HepG2 (cell line): ENCODE results near the gene TTC6. TPM values are rescaled to one million over a fixed set of nuclear protein-coding genes. Genes with fewer than 3 reads are reported as not detected.

ENCODE experiments used
- CENPX ChIP-seq: sonication (generic); formaldehyde crosslinking; IDR thresholded peaks from 2 replicates; pipeline ENCODE4 v1.9.0; 2021; ENCODE audit warnings: mild to moderate bottlenecking, missing genetic modification reagents, moderate library complexity
- HOXA5 ChIP-seq: sonication (generic); formaldehyde crosslinking; IDR thresholded peaks from 2 replicates; pipeline ENCODE4 v1.4.0; 2020; ENCODE audit warnings: missing genetic modification reagents
- NFRKB ChIP-seq: fragments of 450-650 bp; IDR thresholded peaks from 2 replicates; pipeline ENCODE4 v1.6.1; 2017
- PITX1 ChIP-seq: sonication (generic); formaldehyde crosslinking; IDR thresholded peaks from 2 replicates; pipeline ENCODE4 v1.5.1; 2020; ENCODE audit warnings: mild to moderate bottlenecking, missing genetic modification reagents
- RBAK ChIP-seq: sonication (generic); formaldehyde crosslinking; IDR thresholded peaks from 2 replicates; pipeline ENCODE4 v1.5.1; 2020; ENCODE audit warnings: mild to moderate bottlenecking, missing genetic modification reagents
- THAP11 ChIP-seq: IDR thresholded peaks from 2 replicates; pipeline ENCODE4 v1.6.1; 2016; ENCODE audit warnings: missing biosample characterization, missing genetic modification reagents
- ZNF460 ChIP-seq: sonication (generic); formaldehyde crosslinking; IDR thresholded peaks from 2 replicates; pipeline ENCODE4 v1.5.1; 2020; ENCODE audit warnings: missing genetic modification reagents, mild to moderate bottlenecking, borderline replicate concordance
- ZNF672 ChIP-seq: sonication (generic); formaldehyde crosslinking; IDR thresholded peaks from 2 replicates; pipeline ENCODE4 v1.8.1; 2022; ENCODE audit warnings: missing genetic modification reagents
- ZNF83 ChIP-seq: sonication (generic); formaldehyde crosslinking; IDR thresholded peaks from 2 replicates; pipeline ENCODE4 v1.4.0; 2020; ENCODE audit warnings: missing genetic modification reagents, mild to moderate bottlenecking, borderline replicate concordance
- polyA plus RNA-seq, 8 experiments: library from polyadenylated mRNA; depleted of rRNA in 3 of 8; stranded (reverse) in 7 of 8; unstranded in 1 of 8; fragments of >200 nt; fragmentation: Illumina TruSeq in 4 of 8; extraction: Trizol in 4 of 8; gene quantifications; 2 replicates each; pipeline versions ENCODE4 v1.2.1 to v1.2.3, GENCODE V29; 2011 to 2016; ENCODE audit warnings: low read depth in 4 of 8, missing spikeins in 1 of 8, mixed read lengths in 1 of 8; ENCODE audit not compliant: insufficient read depth in 1 of 8
- total RNA-seq, 5 experiments: library from RNA; depleted of rRNA; stranded (reverse); fragments of >200 nt; fragmentation: Illumina TruSeq; extraction: Trizol; gene quantifications; 2 replicates each; pipeline ENCODE4 v1.2.3, GENCODE V29; 2016; ENCODE audit warnings: low read depth in 1 of 5
- TF ChIP-seq, protein P1 (sequence below): sonication (generic); formaldehyde crosslinking; IDR thresholded peaks from 2 replicates; pipeline ENCODE4 v1.4.0; 2020; ENCODE audit warnings: missing genetic modification reagents
- TF ChIP-seq, protein P2 (sequence below): sonication (generic); formaldehyde crosslinking; IDR thresholded peaks from 2 replicates; pipeline ENCODE4 v1.4.0; 2020; ENCODE audit warnings: missing genetic modification reagents, mild to moderate bottlenecking, borderline replicate concordance
- TF ChIP-seq, protein P3 (sequence below): sonication (generic); formaldehyde crosslinking; IDR thresholded peaks from 2 replicates; pipeline ENCODE4 v1.4.0; 2020; ENCODE audit warnings: mild to moderate bottlenecking, missing genetic modification reagents
- TF ChIP-seq, protein P4 (sequence below): sonication (generic); formaldehyde crosslinking; IDR thresholded peaks from 2 replicates; pipeline ENCODE4 v1.4.0; 2020; ENCODE audit warnings: mild to moderate bottlenecking, missing genetic modification reagents, borderline replicate concordance
- TF ChIP-seq, protein P5 (sequence below), 2 experiments: fragments of 450-650 bp in 1 of 2; sonication (generic) in 1 of 2; formaldehyde crosslinking; IDR thresholded peaks; 2 replicates each; pipeline versions ENCODE4 v1.5.0 to v1.8.0; 2020 to 2022; ENCODE audit warnings: mild to moderate bottlenecking in 1 of 2, missing genetic modification reagents in 1 of 2

The TTC6 gene
- total and polyA plus RNA-seq, 2 of the 13 experiments (the other 11 are each of a cell fraction or from before 2014, with no cell fraction given), result 9.3 to 27.4 TPM

DNA sequence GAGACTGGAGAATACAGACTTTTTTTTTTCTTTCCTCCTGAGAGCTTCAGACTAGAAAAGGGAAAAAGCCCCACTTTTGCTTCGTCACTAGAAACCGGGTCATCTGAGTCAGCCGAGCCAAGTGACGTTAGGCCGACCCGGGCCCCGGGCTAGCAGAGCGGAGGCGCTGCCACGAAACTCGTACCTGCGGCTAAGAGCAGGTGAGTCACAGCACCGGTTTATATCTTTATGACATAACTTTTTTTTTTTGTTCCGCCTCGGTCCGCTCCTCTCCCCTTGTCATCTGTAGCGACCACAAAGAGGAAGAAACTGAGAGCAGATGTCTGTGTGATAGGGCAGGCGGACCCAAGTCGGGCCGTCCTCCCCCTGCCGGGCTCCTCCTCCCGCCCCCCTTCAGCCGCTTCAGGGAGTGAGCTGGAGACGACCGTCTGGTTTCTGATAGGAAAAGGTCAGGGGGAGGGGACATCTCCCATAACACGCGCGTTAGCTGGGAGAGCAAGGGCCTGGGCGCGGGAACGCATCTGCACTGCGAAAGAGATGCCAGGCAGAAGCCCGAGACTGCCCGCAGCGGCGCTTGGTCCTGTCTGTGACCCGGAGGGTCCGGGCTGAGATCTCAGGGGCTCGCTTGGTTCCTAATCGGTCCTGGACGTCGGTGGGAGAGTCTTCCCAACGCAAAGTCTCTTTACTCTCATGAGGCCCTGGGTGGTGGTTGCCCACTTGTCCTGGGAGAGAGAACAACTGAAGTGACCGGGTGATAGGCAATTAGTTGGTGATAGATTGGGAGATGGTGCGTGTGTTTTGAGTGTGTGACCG is 586 bp downstream of the TTC6 start (continued):
- TF ChIP-seq, protein P1, sequence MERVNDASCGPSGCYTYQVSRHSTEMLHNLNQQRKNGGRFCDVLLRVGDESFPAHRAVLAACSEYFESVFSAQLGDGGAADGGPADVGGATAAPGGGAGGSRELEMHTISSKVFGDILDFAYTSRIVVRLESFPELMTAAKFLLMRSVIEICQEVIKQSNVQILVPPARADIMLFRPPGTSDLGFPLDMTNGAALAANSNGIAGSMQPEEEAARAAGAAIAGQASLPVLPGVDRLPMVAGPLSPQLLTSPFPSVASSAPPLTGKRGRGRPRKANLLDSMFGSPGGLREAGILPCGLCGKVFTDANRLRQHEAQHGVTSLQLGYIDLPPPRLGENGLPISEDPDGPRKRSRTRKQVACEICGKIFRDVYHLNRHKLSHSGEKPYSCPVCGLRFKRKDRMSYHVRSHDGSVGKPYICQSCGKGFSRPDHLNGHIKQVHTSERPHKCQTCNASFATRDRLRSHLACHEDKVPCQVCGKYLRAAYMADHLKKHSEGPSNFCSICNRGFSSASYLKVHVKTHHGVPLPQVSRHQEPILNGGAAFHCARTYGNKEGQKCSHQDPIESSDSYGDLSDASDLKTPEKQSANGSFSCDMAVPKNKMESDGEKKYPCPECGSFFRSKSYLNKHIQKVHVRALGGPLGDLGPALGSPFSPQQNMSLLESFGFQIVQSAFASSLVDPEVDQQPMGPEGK (CRISPR knock-in tag), result peak; percentile 93
- TF ChIP-seq PITX1 (CRISPR knock-in tag), result peak; percentile 51; the same call in 1 of the 2 replicates
- TF ChIP-seq NFRKB, result no peak
- peak; percentile 33; the same call in 1 of the 2 replicates for TF ChIP-seq ZNF83
- no peak for TF ChIP-seq CENPX (CRISPR knock-in tag)
- TF ChIP-seq, protein P2, sequence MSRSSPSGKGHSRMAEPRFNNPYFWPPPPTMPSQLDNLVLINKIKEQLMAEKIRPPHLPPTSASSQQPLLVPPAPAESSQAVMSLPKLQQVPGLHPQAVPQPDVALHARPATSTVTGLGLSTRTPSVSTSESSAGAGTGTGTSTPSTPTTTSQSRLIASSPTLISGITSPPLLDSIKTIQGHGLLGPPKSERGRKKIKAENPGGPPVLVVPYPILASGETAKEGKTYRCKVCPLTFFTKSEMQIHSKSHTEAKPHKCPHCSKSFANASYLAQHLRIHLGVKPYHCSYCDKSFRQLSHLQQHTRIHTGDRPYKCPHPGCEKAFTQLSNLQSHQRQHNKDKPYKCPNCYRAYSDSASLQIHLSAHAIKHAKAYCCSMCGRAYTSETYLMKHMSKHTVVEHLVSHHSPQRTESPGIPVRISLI (CRISPR knock-in tag), result peak; percentile 93
- TF ChIP-seq THAP11 (CRISPR knock-in tag), result peak; percentile 74; the same call in 1 of the 2 replicates
- TF ChIP-seq, protein P3, sequence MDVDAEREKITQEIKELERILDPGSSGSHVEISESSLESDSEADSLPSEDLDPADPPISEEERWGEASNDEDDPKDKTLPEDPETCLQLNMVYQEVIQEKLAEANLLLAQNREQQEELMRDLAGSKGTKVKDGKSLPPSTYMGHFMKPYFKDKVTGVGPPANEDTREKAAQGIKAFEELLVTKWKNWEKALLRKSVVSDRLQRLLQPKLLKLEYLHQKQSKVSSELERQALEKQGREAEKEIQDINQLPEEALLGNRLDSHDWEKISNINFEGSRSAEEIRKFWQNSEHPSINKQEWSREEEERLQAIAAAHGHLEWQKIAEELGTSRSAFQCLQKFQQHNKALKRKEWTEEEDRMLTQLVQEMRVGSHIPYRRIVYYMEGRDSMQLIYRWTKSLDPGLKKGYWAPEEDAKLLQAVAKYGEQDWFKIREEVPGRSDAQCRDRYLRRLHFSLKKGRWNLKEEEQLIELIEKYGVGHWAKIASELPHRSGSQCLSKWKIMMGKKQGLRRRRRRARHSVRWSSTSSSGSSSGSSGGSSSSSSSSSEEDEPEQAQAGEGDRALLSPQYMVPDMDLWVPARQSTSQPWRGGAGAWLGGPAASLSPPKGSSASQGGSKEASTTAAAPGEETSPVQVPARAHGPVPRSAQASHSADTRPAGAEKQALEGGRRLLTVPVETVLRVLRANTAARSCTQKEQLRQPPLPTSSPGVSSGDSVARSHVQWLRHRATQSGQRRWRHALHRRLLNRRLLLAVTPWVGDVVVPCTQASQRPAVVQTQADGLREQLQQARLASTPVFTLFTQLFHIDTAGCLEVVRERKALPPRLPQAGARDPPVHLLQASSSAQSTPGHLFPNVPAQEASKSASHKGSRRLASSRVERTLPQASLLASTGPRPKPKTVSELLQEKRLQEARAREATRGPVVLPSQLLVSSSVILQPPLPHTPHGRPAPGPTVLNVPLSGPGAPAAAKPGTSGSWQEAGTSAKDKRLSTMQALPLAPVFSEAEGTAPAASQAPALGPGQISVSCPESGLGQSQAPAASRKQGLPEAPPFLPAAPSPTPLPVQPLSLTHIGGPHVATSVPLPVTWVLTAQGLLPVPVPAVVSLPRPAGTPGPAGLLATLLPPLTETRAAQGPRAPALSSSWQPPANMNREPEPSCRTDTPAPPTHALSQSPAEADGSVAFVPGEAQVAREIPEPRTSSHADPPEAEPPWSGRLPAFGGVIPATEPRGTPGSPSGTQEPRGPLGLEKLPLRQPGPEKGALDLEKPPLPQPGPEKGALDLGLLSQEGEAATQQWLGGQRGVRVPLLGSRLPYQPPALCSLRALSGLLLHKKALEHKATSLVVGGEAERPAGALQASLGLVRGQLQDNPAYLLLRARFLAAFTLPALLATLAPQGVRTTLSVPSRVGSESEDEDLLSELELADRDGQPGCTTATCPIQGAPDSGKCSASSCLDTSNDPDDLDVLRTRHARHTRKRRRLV, result peak; percentile 92
- no peak; the same call in 1 of the 2 replicates for TF ChIP-seq ZNF460 (CRISPR knock-in tag)
- TF ChIP-seq HOXA5, result peak; percentile 98
- no peak for TF ChIP-seq ZNF672
- no peak; the same call in none of the 2 replicates for TF ChIP-seq RBAK (CRISPR knock-in tag)
- TF ChIP-seq, protein P4, sequence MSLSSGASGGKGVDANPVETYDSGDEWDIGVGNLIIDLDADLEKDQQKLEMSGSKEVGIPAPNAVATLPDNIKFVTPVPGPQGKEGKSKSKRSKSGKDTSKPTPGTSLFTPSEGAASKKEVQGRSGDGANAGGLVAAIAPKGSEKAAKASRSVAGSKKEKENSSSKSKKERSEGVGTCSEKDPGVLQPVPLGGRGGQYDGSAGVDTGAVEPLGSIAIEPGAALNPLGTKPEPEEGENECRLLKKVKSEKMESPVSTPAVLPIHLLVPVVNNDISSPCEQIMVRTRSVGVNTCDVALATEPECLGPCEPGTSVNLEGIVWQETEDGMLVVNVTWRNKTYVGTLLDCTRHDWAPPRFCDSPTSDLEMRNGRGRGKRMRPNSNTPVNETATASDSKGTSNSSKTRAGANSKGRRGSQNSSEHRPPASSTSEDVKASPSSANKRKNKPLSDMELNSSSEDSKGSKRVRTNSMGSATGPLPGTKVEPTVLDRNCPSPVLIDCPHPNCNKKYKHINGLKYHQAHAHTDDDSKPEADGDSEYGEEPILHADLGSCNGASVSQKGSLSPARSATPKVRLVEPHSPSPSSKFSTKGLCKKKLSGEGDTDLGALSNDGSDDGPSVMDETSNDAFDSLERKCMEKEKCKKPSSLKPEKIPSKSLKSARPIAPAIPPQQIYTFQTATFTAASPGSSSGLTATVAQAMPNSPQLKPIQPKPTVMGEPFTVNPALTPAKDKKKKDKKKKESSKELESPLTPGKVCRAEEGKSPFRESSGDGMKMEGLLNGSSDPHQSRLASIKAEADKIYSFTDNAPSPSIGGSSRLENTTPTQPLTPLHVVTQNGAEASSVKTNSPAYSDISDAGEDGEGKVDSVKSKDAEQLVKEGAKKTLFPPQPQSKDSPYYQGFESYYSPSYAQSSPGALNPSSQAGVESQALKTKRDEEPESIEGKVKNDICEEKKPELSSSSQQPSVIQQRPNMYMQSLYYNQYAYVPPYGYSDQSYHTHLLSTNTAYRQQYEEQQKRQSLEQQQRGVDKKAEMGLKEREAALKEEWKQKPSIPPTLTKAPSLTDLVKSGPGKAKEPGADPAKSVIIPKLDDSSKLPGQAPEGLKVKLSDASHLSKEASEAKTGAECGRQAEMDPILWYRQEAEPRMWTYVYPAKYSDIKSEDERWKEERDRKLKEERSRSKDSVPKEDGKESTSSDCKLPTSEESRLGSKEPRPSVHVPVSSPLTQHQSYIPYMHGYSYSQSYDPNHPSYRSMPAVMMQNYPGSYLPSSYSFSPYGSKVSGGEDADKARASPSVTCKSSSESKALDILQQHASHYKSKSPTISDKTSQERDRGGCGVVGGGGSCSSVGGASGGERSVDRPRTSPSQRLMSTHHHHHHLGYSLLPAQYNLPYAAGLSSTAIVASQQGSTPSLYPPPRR (CRISPR knock-in tag), result peak; percentile 86
- TF ChIP-seq, protein P5, sequence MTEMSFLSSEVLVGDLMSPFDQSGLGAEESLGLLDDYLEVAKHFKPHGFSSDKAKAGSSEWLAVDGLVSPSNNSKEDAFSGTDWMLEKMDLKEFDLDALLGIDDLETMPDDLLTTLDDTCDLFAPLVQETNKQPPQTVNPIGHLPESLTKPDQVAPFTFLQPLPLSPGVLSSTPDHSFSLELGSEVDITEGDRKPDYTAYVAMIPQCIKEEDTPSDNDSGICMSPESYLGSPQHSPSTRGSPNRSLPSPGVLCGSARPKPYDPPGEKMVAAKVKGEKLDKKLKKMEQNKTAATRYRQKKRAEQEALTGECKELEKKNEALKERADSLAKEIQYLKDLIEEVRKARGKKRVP (CRISPR knock-in tag; IDR thresholded peaks at IDR 0.05), result no peak
